BLaER1 treated with 17β-estradiol and CSF1 and Interleukin-3, amounts not matched to agents 10 nM and 100 nM (cell line): ENCODE results near the gene AIDA.

Source experiments
- H3K27ac ChIP-seq, 11 experiments: shearing (Covaris generic); formaldehyde crosslinking; 2 replicates each; pipeline ENCODE4 v1.8.1; 2022
- H3K27me3 ChIP-seq, 11 experiments: shearing (Covaris generic); formaldehyde crosslinking; 2 replicates each; pipeline ENCODE4 v1.8.1; 2022
- H3K36me3 ChIP-seq, 11 experiments: shearing (Covaris generic); formaldehyde crosslinking; 2 replicates each; pipeline ENCODE4 v1.8.1; 2022
- H3K4me1 ChIP-seq, 10 experiments: shearing (Covaris generic); formaldehyde crosslinking; 2 replicates each; pipeline ENCODE4 v1.8.1; 2022
- H3K4me2 ChIP-seq, 11 experiments: shearing (Covaris generic); formaldehyde crosslinking; 2 replicates each; pipeline ENCODE4 v1.8.1; 2022
- H3K4me3 ChIP-seq, 10 experiments: shearing (Covaris generic); formaldehyde crosslinking; 2 replicates each; pipeline ENCODE4 v1.8.1; 2022
- H3K9ac ChIP-seq, 11 experiments: shearing (Covaris generic); formaldehyde crosslinking; 2 replicates each; pipeline ENCODE4 v1.8.1; 2022
- H3K9me3 ChIP-seq, 11 experiments: shearing (Covaris generic); formaldehyde crosslinking; replicated peaks in 1 of 11; 2 replicates each; pipeline ENCODE4 v1.8.1; 2022
- H4K20me1 ChIP-seq, 11 experiments: shearing (Covaris generic); formaldehyde crosslinking; 2 replicates each; pipeline ENCODE4 v1.8.1; 2022
- Cebpa-rat ChIP-seq, 11 experiments: shearing (Covaris generic); IDR thresholded peaks; 2 replicates each; pipeline ENCODE4 v1.8.1; 2022

Gene AIDA

GRCh38 chr1:222643606-222643937 is 68.7 kb downstream of the AIDA start:
- peak overlapping the region; percentile 70 to 84 (median 79) for H3K4me2 ChIP-seq
- peaks cover 11 to 18% (median 16%) of the 10 kb centered on the region in 10 experiments for H3K4me1 ChIP-seq
- H3K4me3 ChIP-seq: peak overlapping the region; percentile 70 to 92 (median 84)
- no peaks in the 10 kb centered on the region for H3K27me3 ChIP-seq
- no peak for TF ChIP-seq Cebpa-rat (IDR thresholded peaks at IDR 0.05)
- H3K9me3 ChIP-seq: no peaks in the 10 kb centered on the region
- H3K9ac ChIP-seq: peak overlapping the region; percentile 83 to 96 (median 92)
- no peaks in the 10 kb centered on the region for H4K20me1 ChIP-seq
- H3K36me3 ChIP-seq: peaks cover 10 to 56% (median 25%) of the 10 kb centered on the region in 11 experiments; a peak in 21 of 22 replicates
- peak overlapping the region; percentile 87 to 98 (median 96) for H3K27ac ChIP-seq

GRCh38 chr1:222642468-222642867 is 69.8 kb downstream of the AIDA start:
- peaks cover 11 to 18% (median 16%) of the 10 kb centered on the region in 10 experiments for H3K4me1 ChIP-seq
- no peaks in the 10 kb centered on the region for H3K27me3 ChIP-seq
- H3K4me2 ChIP-seq: no peak overlapping the region
- no peak overlapping the region for H3K27ac ChIP-seq
- peaks cover 17 to 57% (median 28%) of the 10 kb centered on the region in 11 experiments for H3K36me3 ChIP-seq
- H3K9me3 ChIP-seq: no peaks in the 10 kb centered on the region
- no peak overlapping the region for H3K9ac ChIP-seq
- no peak for TF ChIP-seq Cebpa-rat (IDR thresholded peaks at IDR 0.05)
- no peaks in the 10 kb centered on the region for H4K20me1 ChIP-seq
- no peak overlapping the region for H3K4me3 ChIP-seq

DNA sequence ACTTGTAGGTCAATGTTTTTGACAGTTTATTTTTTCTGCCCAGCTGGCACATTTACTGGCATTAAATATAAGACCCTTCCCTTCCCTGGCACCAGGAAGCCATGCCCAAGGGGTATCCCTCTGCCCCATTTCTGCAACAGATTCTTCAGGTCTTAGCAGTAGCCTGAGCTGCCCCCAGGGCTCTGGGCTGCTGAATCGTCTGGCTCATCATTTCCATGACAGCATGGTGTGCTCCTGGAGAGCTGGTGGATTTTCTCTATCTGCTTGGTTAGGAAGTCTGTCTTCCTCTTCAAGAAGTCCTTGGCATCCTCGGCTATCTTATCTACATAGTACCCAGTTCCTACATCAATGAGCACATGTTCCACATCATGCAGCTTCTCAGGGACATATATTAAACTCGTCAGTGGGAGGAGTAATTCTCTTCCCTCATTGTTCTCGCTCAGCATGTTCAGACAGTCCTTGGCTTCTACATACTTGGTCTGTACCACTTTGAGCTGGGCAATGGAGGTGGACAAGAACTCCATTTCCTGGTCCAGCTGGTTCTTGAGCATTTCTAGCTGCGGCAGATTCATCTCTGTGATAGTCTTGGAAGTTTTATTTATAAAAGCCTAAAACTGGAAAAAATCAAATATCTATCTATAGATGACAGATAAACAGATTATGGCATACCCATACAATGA is 70.9 kb downstream of the AIDA start:
- Histone ChIP-seq H3K36me3 (peaks cover 15 to 57% (median 28%) of the 10 kb centered on the region in 11 experiments), H4K20me1 (no peaks in the 10 kb centered on the region), H3K9ac (no peak overlapping the region)

GRCh38 chr1:222634180-222635013 is 77.9 kb downstream of the AIDA start:
- no peaks in the 10 kb centered on the region for H3K27me3 ChIP-seq
- H4K20me1 ChIP-seq: no peaks in the 10 kb centered on the region
- TF ChIP-seq Cebpa-rat (IDR thresholded peaks at IDR 0.05): no peak
- H3K4me2 ChIP-seq: peak overlapping the region in 10 of 11 experiments; percentile 14 to 67 (median 53); a peak in 18 of 22 replicates
- peak overlapping the region in 2 of 11 experiments; percentile 15 to 38; a peak in 2 of 22 replicates for H3K9ac ChIP-seq
- H3K27ac ChIP-seq: peak overlapping the region in 3 of 11 experiments; percentile 36 to 45 (median 41); a peak in 4 of 22 replicates
- no peak overlapping the region for H3K4me3 ChIP-seq
- H3K36me3 ChIP-seq: peaks cover 35 to 100% (median 78%) of the 10 kb centered on the region in 11 experiments
- peaks cover 11 to 17% (median 15%) of the 10 kb centered on the region in 10 experiments for H3K4me1 ChIP-seq
- H3K9me3 ChIP-seq: no peaks in the 10 kb centered on the region

More for the DNA sequence above, 70.9 kb downstream of the AIDA start:
- Histone ChIP-seq H3K27ac (no peak overlapping the region), H3K9me3 (no peaks in the 10 kb centered on the region), H3K4me1 (peaks cover 11 to 18% (median 16%) of the 10 kb centered on the region in 10 experiments), H3K27me3 (no peaks in the 10 kb centered on the region), H3K4me3 (no peak overlapping the region), H3K4me2 (no peak overlapping the region)
- TF ChIP-seq Cebpa-rat (IDR thresholded peaks at IDR 0.05): no peak

- no peaks in the 10 kb centered on the region for H3K9me3 ChIP-seq
- H3K4me1 ChIP-seq: peaks cover 11 to 17% (median 15%) of the 10 kb centered on the region in 10 experiments
- H3K4me3 ChIP-seq: no peak overlapping the region
- peak overlapping the region in 3 of 11 experiments; percentile 50 to 66 (median 54); a peak in 4 of 22 replicates for H3K4me2 ChIP-seq
- H3K27me3 ChIP-seq: no peaks in the 10 kb centered on the region
- H3K36me3 ChIP-seq: peaks cover 40 to 100% (median 82%) of the 10 kb centered on the region in 11 experiments
- TF ChIP-seq Cebpa-rat (IDR thresholded peaks at IDR 0.05): no peak
- no peak overlapping the region for H3K27ac ChIP-seq
- H4K20me1 ChIP-seq: no peaks in the 10 kb centered on the region
- peak overlapping the region in 1 of 11 experiments; percentile 16; a peak in 1 of 22 replicates for H3K9ac ChIP-seq
Measured at GRCh38 chr1:222632749-222633148, 79.5 kb downstream of the AIDA start.

DNA sequence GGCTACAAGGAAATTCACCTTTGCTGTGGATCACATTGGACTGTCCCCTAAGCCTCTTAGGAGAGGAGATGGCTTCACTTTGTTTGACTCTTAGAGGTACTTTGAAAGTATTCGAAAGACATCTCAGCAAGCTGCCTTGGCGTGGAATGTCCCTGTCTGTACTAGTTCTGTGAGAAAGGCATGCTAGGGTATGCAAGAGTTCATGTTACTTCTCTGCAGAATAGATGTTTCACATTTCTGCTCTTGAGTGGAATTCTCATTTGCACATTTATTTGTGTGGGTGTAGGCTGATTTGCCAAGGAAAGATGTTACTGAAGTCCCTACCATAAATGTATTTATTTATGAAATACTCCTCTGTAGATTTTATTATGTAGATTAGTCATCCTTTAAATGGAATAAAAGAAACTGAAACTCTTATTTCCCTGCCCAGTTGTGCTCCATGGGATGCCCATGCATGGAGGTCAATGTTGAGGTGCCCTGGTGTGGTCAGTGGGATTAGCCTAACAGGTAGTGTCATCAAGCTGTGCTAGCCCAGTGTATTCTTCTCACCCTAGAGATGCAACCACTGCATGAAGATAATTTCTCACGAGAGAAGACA is 80.6 kb downstream of the AIDA start:
- no peak for TF ChIP-seq Cebpa-rat (IDR thresholded peaks at IDR 0.05)

DNA sequence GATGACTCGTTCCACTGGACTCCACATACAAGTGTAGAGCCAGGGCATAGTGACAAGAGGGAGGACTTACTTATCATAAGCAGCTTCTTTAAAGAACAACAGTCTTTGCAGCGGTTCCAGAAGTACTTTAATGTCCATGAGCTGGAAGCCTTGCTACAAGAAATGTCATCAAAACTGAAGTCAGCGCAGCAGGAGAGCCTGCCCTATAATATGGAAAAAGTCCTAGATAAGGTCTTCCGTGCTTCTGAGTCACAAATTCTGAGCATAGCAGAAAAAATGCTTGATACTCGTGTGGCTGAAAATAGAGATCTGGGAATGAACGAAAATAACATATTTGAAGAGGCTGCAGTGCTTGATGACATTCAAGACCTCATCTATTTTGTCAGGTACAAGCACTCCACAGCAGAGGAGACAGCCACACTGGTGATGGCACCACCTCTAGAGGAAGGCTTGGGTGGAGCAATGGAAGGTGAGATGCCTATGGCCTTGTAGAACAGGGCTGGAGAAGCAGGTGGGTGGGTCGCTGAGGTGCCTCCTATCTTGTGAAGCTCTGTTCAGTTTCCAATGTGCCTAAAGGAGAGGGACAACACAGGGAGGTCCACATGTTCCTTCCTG is 82.3 kb downstream of the AIDA start:
- no peaks in the 10 kb centered on the region for H3K27me3 ChIP-seq
- no peak for TF ChIP-seq Cebpa-rat (IDR thresholded peaks at IDR 0.05)
- H3K36me3 ChIP-seq: peaks cover 58 to 100% (median 87%) of the 10 kb centered on the region in 11 experiments
- H3K9ac ChIP-seq: no peak overlapping the region
- H4K20me1 ChIP-seq: no peaks in the 10 kb centered on the region
- H3K4me3 ChIP-seq: no peak overlapping the region
- H3K4me1 ChIP-seq: peaks cover 11 to 17% (median 15%) of the 10 kb centered on the region in 10 experiments
- H3K27ac ChIP-seq: no peak overlapping the region
- H3K4me2 ChIP-seq: no peak overlapping the region
- no peaks in the 10 kb centered on the region for H3K9me3 ChIP-seq

More for the DNA sequence above, 80.6 kb downstream of the AIDA start:
- H3K36me3 ChIP-seq: peaks cover 46 to 100% (median 85%) of the 10 kb centered on the region in 11 experiments
- H4K20me1 ChIP-seq: no peaks in the 10 kb centered on the region
- no peak overlapping the region for H3K9ac ChIP-seq
- H3K9me3 ChIP-seq: no peaks in the 10 kb centered on the region
- no peak overlapping the region for H3K4me3 ChIP-seq
- no peak overlapping the region for H3K27ac ChIP-seq
- H3K4me1 ChIP-seq: peaks cover 11 to 17% (median 15%) of the 10 kb centered on the region in 10 experiments
- H3K27me3 ChIP-seq: no peaks in the 10 kb centered on the region
- no peak overlapping the region for H3K4me2 ChIP-seq

- Histone ChIP-seq H3K4me3 (no peak overlapping the region), H3K27ac (no peak overlapping the region), H3K9me3 (no peaks in the 10 kb centered on the region), H3K9ac (no peak overlapping the region), H3K36me3 (peaks cover 85 to 100% (median 97%) of the 10 kb centered on the region in 11 experiments), H3K27me3 (no peaks in the 10 kb centered on the region), H4K20me1 (no peaks in the 10 kb centered on the region), H3K4me2 (no peak overlapping the region), H3K4me1 (no peaks in the 10 kb centered on the region)
- no peak for TF ChIP-seq Cebpa-rat (IDR thresholded peaks at IDR 0.05)
Measured at GRCh38 chr1:222627232-222627631, 85.1 kb downstream of the AIDA start.
